CD14-positive monocyte (primary cell): ENCODE data around the gene TMEM250. TPM values are rescaled to one million over a fixed set of nuclear protein-coding genes. Genes with fewer than 3 reads are reported as not detected.

Experiments used
- DNase-seq, 3 donors: peaks; one replicate each; pipeline ENCODE4 v3.0.0-alpha.2; 2011 to 2022
- H2AFZ ChIP-seq: 2 replicates; pipeline ENCODE4 v1.6.0; 2012; ENCODE audit warnings: mild to moderate bottlenecking, low read depth, low read length, inconsistent platforms; ENCODE audit not compliant: insufficient read depth, poor library complexity, severe bottlenecking
- H3K27ac ChIP-seq, 2 donors: 1 replicate in 1 of 2; 2 replicates in 1 of 2; pipeline ENCODE4 v1.5.1; 2012 to 2013; ENCODE audit warnings: low read length in 2 of 2, control low read depth in 1 of 2, inconsistent platforms in 1 of 2, low read depth in 1 of 2, mild to moderate bottlenecking in 1 of 2
- H3K27me3 ChIP-seq, 2 donors: one replicate each; pipeline versions ENCODE4 v1.6.0 to v1.6.1; 2011 to 2013; ENCODE audit warnings: low read length in 2 of 2; ENCODE audit not compliant: control insufficient read depth in 2 of 2, insufficient read depth in 2 of 2
- H3K36me3 ChIP-seq, 2 donors: replicated peaks in 1 of 2; 1 replicate in 1 of 2; 2 replicates in 1 of 2; pipeline versions ENCODE4 v1.5.1 to v1.6.1; 2012 to 2013; ENCODE audit warnings: low read length in 2 of 2, control low read depth in 1 of 2, inconsistent platforms in 1 of 2, mild to moderate bottlenecking in 1 of 2; ENCODE audit not compliant: insufficient read depth in 2 of 2, control insufficient read depth in 1 of 2
- H3K4me1 ChIP-seq, 2 donors: 1 replicate in 1 of 2; 2 replicates in 1 of 2; pipeline versions ENCODE4 v1.5.1 to v1.6.1; 2012 to 2013; ENCODE audit warnings: low read length in 2 of 2, control low read depth in 1 of 2, inconsistent platforms in 1 of 2, mild to moderate bottlenecking in 1 of 2, moderate library complexity in 1 of 2; ENCODE audit not compliant: insufficient read depth in 2 of 2, control insufficient read depth in 1 of 2
- H3K4me2 ChIP-seq: replicated peaks from 2 replicates; pipeline ENCODE3; 2012; ENCODE audit warnings: low read length, moderate library complexity, mild to moderate bottlenecking; ENCODE audit not compliant: poor library complexity, severe bottlenecking; ENCODE audit errors: extremely low read depth
- H3K4me3 ChIP-seq, 3 experiments: fragments of 200-600 bp in 1 of 3; sonication (generic) in 1 of 3; replicated peaks in 1 of 3; 1 replicate in 2 of 3; 2 replicates in 1 of 3; pipeline ENCODE4 v1.5.1; 2011 to 2013; ENCODE audit warnings: low read length in 3 of 3, mild to moderate bottlenecking in 3 of 3, control low read depth in 2 of 3, low read depth in 2 of 3, inconsistent platforms in 1 of 3, moderate library complexity in 1 of 3
- H3K79me2 ChIP-seq: 2 replicates; pipeline ENCODE4 v1.6.0; 2012; ENCODE audit warnings: mild to moderate bottlenecking, control low read depth, inconsistent platforms, low read length, moderate library complexity; ENCODE audit not compliant: insufficient read depth
- H3K9ac ChIP-seq: 2 replicates; pipeline ENCODE4 v1.6.0; 2017; ENCODE audit warnings: low read length, mild to moderate bottlenecking; ENCODE audit not compliant: insufficient read depth, poor library complexity, severe bottlenecking
- H3K9me3 ChIP-seq, 2 donors: replicated peaks in 1 of 2; 1 replicate in 1 of 2; 2 replicates in 1 of 2; pipeline versions ENCODE4 v1.5.1 to v1.6.1; 2012 to 2013; ENCODE audit warnings: low read length in 2 of 2, control low read depth in 1 of 2; ENCODE audit not compliant: control insufficient read depth in 1 of 2, insufficient read depth in 1 of 2
- H4K20me1 ChIP-seq: 2 replicates; pipeline ENCODE4 v1.6.0; 2012; ENCODE audit warnings: mild to moderate bottlenecking, low read length, control low read depth, moderate library complexity; ENCODE audit not compliant: insufficient read depth
- H3K27ac Mint-ChIP-seq, 7 donors: one replicate each; pipeline ENCODE4 v1.8.0; 2020; ENCODE audit warnings: mild to moderate bottlenecking in 7 of 7, mixed read lengths in 7 of 7, moderate library complexity in 6 of 7, inconsistent platforms in 2 of 7
- H3K27me3 Mint-ChIP-seq, 3 donors: one replicate each; pipeline ENCODE4 v1.8.0; 2021 to 2022; ENCODE audit warnings: low read depth in 3 of 3, mild to moderate bottlenecking in 3 of 3, mixed read lengths in 3 of 3, moderate library complexity in 3 of 3, inconsistent platforms in 1 of 3
- H3K36me3 Mint-ChIP-seq, 2 donors: one replicate each; pipeline ENCODE4 v1.8.0; 2020; ENCODE audit warnings: mixed read lengths in 2 of 2, inconsistent platforms in 1 of 2, mild to moderate bottlenecking in 1 of 2
- H3K4me1 Mint-ChIP-seq: one replicate; pipeline ENCODE4 v1.8.0; 2020; ENCODE audit warnings: mild to moderate bottlenecking, mixed read lengths
- H3K4me3 Mint-ChIP-seq, 2 donors: one replicate each; pipeline ENCODE4 v1.8.0; 2020; ENCODE audit warnings: mild to moderate bottlenecking in 2 of 2, mixed read lengths in 2 of 2, moderate library complexity in 1 of 2
- H3K9me3 Mint-ChIP-seq, 7 donors: one replicate each; pipeline ENCODE4 v1.8.0; 2020 to 2022; ENCODE audit warnings: mixed read lengths in 7 of 7, mild to moderate bottlenecking in 6 of 7, moderate library complexity in 6 of 7, inconsistent platforms in 2 of 7
- WGBS: methylation state at CpG from one replicate; pipeline ENCODE4 v1.1.5; 2013; ENCODE audit warnings: missing lambda C conversion rate; ENCODE audit not compliant: insufficient coverage; 5-methylcytosine and 5-hydroxymethylcytosine counted together
- intact Hi-C, 2 donors: fragments of 100-400 bp; cut with micrococcal nuclease; formaldehyde crosslinking; loops; one replicate each; pipeline versions ENCODE4 v1.15.0 to v1.15.1; 2023
- polyA plus RNA-seq, 3 donors: library from polyadenylated mRNA; depleted of rRNA in 1 of 3; unstranded in 2 of 3; stranded (reverse) in 1 of 3; fragments of 300-500 nt in 2 of 3; fragments of >200 nt in 1 of 3; fragmentation: Illumina TruSeq in 2 of 3; gene quantifications; 1 replicate in 2 of 3; 2 replicates in 1 of 3; pipeline ENCODE4 v1.2.3, GENCODE V29; 2012 to 2021
- TF ChIP-seq, protein P1 (sequence below): fragments of 200-600 bp; IDR thresholded peaks from one replicate; pipeline ENCODE4 v1.8.0; 2022; ENCODE audit warnings: antibody characterized with exemption, mild to moderate bottlenecking

Gene TMEM250
- polyA plus RNA-seq, 3 donors: 11.0 to 38.0 (median 30.9) TPM

GRCh38 chr9:136138566-136138965 is 19.9 kb upstream of the TMEM250 start:
- WGBS: 9% methylated on average over 7 of the region's 9 CpGs
- Mint-ChIP-seq H3K27me3 (peaks cover 17 to 34% (median 32%) of the 10 kb centered on the region in 3 donors), H3K4me3 (no peak overlapping the region), H3K9me3 (peaks cover 0 to 4% (median 3%) of the 10 kb centered on the region in 7 donors), H3K4me1 (peaks cover 4% of the 10 kb centered on the region), H3K27ac (no peak overlapping the region), H3K36me3 (no peaks in the 10 kb centered on the region)
- Histone ChIP-seq H3K79me2 (no peaks in the 10 kb centered on the region), H3K27ac (no peak overlapping the region), H3K27me3 (peaks cover 7 to 17% of the 10 kb centered on the region in 2 donors), H2AFZ (no peak overlapping the region), H3K36me3 (no peaks in the 10 kb centered on the region), H4K20me1 (no peaks in the 10 kb centered on the region), H3K4me3 (no peak overlapping the region), H3K9me3 (peaks cover 0 to 4% of the 10 kb centered on the region in 2 donors), H3K4me1 (no peaks in the 10 kb centered on the region), H3K4me2 (no peak overlapping the region), H3K9ac (no peak overlapping the region)
- TF ChIP-seq, protein P1, sequence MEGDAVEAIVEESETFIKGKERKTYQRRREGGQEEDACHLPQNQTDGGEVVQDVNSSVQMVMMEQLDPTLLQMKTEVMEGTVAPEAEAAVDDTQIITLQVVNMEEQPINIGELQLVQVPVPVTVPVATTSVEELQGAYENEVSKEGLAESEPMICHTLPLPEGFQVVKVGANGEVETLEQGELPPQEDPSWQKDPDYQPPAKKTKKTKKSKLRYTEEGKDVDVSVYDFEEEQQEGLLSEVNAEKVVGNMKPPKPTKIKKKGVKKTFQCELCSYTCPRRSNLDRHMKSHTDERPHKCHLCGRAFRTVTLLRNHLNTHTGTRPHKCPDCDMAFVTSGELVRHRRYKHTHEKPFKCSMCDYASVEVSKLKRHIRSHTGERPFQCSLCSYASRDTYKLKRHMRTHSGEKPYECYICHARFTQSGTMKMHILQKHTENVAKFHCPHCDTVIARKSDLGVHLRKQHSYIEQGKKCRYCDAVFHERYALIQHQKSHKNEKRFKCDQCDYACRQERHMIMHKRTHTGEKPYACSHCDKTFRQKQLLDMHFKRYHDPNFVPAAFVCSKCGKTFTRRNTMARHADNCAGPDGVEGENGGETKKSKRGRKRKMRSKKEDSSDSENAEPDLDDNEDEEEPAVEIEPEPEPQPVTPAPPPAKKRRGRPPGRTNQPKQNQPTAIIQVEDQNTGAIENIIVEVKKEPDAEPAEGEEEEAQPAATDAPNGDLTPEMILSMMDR: peak; percentile 18
- DNase-seq: no peak
- intact Hi-C loops: no loop called here

DNA sequence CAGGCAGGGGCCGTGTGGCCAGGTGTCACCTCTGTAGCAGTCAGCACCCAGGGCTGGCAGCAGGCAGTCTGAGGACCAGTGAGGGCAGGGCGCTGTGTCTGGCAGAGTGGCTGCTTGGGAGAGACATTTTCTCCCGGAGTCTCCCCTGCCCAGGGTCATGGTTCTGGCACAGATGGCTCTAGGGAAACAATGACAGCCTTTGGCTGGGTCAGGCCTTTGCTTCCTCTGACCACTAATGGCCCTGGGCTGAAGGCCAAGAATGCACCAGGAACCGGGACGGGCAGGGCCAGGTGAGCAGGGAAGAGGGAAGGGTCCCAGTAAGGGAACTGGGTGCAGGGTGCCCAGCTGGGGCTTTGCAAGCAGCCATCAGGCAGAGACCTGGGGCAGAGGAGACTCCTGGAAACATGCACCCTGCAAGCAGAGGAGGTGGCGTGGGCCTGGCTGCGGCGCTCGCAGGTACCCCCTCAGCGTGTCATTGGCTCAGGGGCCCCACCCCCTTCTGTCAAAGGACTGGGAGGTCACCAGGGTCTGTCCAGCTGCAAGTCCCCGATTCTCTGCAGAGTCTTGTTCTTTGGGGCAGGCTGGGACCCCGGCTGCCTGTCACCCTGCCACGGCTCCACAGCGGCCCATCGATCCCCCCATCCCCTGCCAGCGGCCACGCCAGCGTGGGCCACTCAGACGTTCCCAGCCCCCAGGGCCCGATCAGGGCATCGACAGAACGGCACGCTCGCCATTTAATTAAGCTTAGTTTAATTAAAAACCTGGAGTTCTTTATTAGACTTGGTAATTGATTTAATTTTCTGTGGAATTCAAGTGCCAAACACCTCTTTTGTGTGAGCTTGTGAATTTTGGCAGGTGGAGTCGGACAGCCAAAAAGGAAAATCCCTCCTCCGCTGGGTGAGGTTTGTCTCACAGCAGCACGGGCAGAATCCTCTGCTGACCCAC is 18.9 kb upstream of the TMEM250 start:
- Mint-ChIP-seq H3K36me3 (no peaks in the 10 kb centered on the region), H3K27ac (no peak overlapping the region), H3K4me1 (peaks cover 5% of the 10 kb centered on the region), H3K9me3 (peaks cover 0 to 8% (median 3%) of the 10 kb centered on the region in 7 donors), H3K27me3 (peaks cover 18 to 38% (median 36%) of the 10 kb centered on the region in 3 donors), H3K4me3 (no peak overlapping the region)
- Histone ChIP-seq H3K9me3 (peaks cover 0 to 4% of the 10 kb centered on the region in 2 donors), H3K9ac (no peak overlapping the region), H4K20me1 (no peaks in the 10 kb centered on the region), H3K27me3 (peaks cover 13 to 23% of the 10 kb centered on the region in 2 donors), H3K4me3 (no peak overlapping the region), H3K79me2 (no peaks in the 10 kb centered on the region), H2AFZ (no peak overlapping the region), H3K4me2 (no peak overlapping the region), H3K36me3 (no peaks in the 10 kb centered on the region), H3K4me1 (no peaks in the 10 kb centered on the region), H3K27ac (no peak overlapping the region)
- TF ChIP-seq, protein P1: no peak
- WGBS: 92% methylated on average over 22 of the region's 27 CpGs
- DNase-seq: no peak
- intact Hi-C loops: no loop called here
